ENCODE results near the gene TXNDC11.

Gene TXNDC11

GRCh38 chr16:11635679-11636171, 106.9 kb downstream of the TXNDC11 start:
- no peak for TF ChIP-seq CTCF (IDR thresholded peaks at IDR 0.05; ENCODE audit: insufficient read depth, low read depth, low read length, missing control alignments)
- DNase-seq (ENCODE audit: low read depth) = no peak
- peak overlapping the region; percentile 39 for H3K4me3 ChIP-seq (ENCODE audit: low read length)

GRCh38 chr16:11635113-11635652, 107.5 kb downstream of the TXNDC11 start:
- DNase-seq (ENCODE audit: low read depth) = no peak
- TF ChIP-seq CTCF (IDR thresholded peaks at IDR 0.05; ENCODE audit: insufficient read depth, low read depth, low read length, missing control alignments) = no peak

GRCh38 chr16:11634312-11634711, 108.3 kb downstream of the TXNDC11 start:
- H3K4me3 ChIP-seq (ENCODE audit: low read length) = no peak overlapping the region
- no peak for DNase-seq (ENCODE audit: low read depth)
- TF ChIP-seq CTCF (IDR thresholded peaks at IDR 0.05; ENCODE audit: insufficient read depth, low read depth, low read length, missing control alignments) = no peak

More at GRCh38 chr16:11635113-11635652, 107.5 kb downstream of the TXNDC11 start:
- no peak overlapping the region for H3K4me3 ChIP-seq (ENCODE audit: low read length)

- DNase-seq (ENCODE audit: low read depth) = no peak
- TF ChIP-seq CTCF (IDR thresholded peaks at IDR 0.05; ENCODE audit: insufficient read depth, low read depth, low read length, missing control alignments) = no peak
- no peak overlapping the region for H3K4me3 ChIP-seq (ENCODE audit: low read length)
Measured at GRCh38 chr16:11633113-11633512, 109.5 kb downstream of the TXNDC11 start.

GRCh38 chr16:11632455-11632939, 110.2 kb downstream of the TXNDC11 start:
- H3K4me3 ChIP-seq (ENCODE audit: low read length) = no peak overlapping the region
- TF ChIP-seq CTCF (IDR thresholded peaks at IDR 0.05; ENCODE audit: insufficient read depth, low read depth, low read length, missing control alignments) = no peak
- no peak for DNase-seq (ENCODE audit: low read depth)

GRCh38 chr16:11631214-11631613, 111.4 kb downstream of the TXNDC11 start:
- no peak for TF ChIP-seq CTCF (IDR thresholded peaks at IDR 0.05; ENCODE audit: insufficient read depth, low read depth, low read length, missing control alignments)
- no peak overlapping the region for H3K4me3 ChIP-seq (ENCODE audit: low read length)
- DNase-seq (ENCODE audit: low read depth) = no peak

GRCh38 chr16:11630768-11631056, 111.9 kb downstream of the TXNDC11 start:
- no peak for DNase-seq (ENCODE audit: low read depth)
- no peak overlapping the region for H3K4me3 ChIP-seq (ENCODE audit: low read length)
- TF ChIP-seq CTCF (IDR thresholded peaks at IDR 0.05; ENCODE audit: insufficient read depth, low read depth, low read length, missing control alignments) = no peak
